ENCODE data around the gene AGAP3. TPM values are rescaled to one million over a fixed set of nuclear protein-coding genes. Genes with fewer than 3 reads are reported as not detected.

Gene AGAP3
- total and polyA plus RNA-seq, 2 of the 4 experiments (the other 2 are of a cell fraction) = 35.3 to 93.9 TPM

DNA sequence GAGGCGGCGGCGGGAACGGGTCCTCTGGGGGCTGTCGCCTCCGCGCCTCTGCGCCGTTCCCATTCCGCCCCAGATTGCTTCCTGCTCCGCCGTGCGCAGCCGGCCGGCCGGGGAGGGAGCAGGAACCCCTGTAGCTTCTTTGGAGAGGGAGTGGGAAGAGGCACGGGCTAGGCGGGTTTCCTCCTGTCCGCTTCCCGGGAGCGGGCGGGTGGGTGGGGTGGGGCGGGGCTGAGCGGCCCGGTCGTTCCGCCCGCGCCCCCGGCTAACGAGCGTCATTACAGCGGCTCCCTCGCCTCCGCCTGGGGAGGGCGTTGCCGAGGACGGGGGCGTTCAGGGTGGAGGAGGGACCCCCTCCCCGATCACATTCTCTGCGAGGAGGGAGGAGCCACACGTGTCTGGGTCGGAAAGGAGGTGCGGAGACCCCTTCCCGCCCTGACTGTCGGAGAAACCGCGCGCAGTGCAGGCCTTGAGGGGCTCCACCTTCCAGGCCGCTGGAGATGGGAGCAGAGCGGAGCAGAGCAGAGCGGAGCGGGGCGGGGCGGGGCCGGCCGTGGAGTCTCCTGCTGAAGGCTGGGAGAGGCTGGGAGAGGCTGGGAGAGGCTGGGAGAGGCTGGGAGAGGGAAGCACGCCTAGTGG, 39.7 kb downstream of the AGAP3 start:
- H3K14ac ChIP-seq (replicated peaks; ENCODE audit: low read depth, low read length) = no peak overlapping the region
- DNase-seq (no peak), ATAC-seq (ENCODE audit: low read depth) (no peak)
- H2BK15ac ChIP-seq (ENCODE audit: low read depth, low read length) = no peak overlapping the region
- 69% methylated on average over 3 of the region's 58 CpGs; no CpG with 5 or more reads in 1 of the 2 experiments for WGBS, 2 experiments (ENCODE audit: extremely low coverage in 2 of 2, insufficient read length in 1 of 2)
- TF ChIP-seq ELK1 (IDR thresholded peaks at IDR 0.05; ENCODE audit: borderline replicate concordance, low read depth, low read length) = no peak
- TF ChIP-seq FOS (IDR thresholded peaks at IDR 0.05; ENCODE audit: low read depth, low read length) = no peak
- no peak for TF ChIP-seq RAD21 (IDR thresholded peaks at IDR 0.05; ENCODE audit: low read length)
- TF ChIP-seq POLR2A (IDR thresholded peaks at IDR 0.05; ENCODE audit: low read depth, low read length) = no peak
- no peak for TF ChIP-seq RFX5 (IDR thresholded peaks at IDR 0.05; ENCODE audit: low read depth, low read length)
- TF ChIP-seq NFE2L2 (IDR thresholded peaks at IDR 0.05; ENCODE audit: low read depth, low read length) = no peak
- TF ChIP-seq MXI1 (IDR thresholded peaks at IDR 0.05; ENCODE audit: borderline replicate concordance, low read depth, low read length) = no peak
- TF ChIP-seq MAFK (IDR thresholded peaks at IDR 0.05; ENCODE audit: low read depth, low read length) = no peak
- no peak for TF ChIP-seq SMC3 (IDR thresholded peaks at IDR 0.05; ENCODE audit: low read depth, low read length)
- no peak for TF ChIP-seq RCOR1 (IDR thresholded peaks at IDR 0.05; ENCODE audit: insufficient replicate concordance, low read length)
- TF ChIP-seq USF2 (IDR thresholded peaks at IDR 0.05; ENCODE audit: low read depth, low read length) = no peak
- no peak for TF ChIP-seq BHLHE40 (IDR thresholded peaks at IDR 0.05; ENCODE audit: low read depth, low read length)
- TF ChIP-seq, protein P1, sequence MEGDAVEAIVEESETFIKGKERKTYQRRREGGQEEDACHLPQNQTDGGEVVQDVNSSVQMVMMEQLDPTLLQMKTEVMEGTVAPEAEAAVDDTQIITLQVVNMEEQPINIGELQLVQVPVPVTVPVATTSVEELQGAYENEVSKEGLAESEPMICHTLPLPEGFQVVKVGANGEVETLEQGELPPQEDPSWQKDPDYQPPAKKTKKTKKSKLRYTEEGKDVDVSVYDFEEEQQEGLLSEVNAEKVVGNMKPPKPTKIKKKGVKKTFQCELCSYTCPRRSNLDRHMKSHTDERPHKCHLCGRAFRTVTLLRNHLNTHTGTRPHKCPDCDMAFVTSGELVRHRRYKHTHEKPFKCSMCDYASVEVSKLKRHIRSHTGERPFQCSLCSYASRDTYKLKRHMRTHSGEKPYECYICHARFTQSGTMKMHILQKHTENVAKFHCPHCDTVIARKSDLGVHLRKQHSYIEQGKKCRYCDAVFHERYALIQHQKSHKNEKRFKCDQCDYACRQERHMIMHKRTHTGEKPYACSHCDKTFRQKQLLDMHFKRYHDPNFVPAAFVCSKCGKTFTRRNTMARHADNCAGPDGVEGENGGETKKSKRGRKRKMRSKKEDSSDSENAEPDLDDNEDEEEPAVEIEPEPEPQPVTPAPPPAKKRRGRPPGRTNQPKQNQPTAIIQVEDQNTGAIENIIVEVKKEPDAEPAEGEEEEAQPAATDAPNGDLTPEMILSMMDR (conservative IDR thresholded peaks at IDR 0.05; ENCODE audit: low read depth, low read length) = no peak
- TF ChIP-seq CEBPB (IDR thresholded peaks at IDR 0.05; ENCODE audit: low read depth, low read length) = no peak
- no peak for TF ChIP-seq CHD1 (IDR thresholded peaks at IDR 0.05; ENCODE audit: low read depth, low read length)
- H4K8ac ChIP-seq (ENCODE audit: low read depth in 2 of 2, low read length in 2 of 2) = no peak overlapping the region
- H3K4ac ChIP-seq (ENCODE audit: low read depth, low read length) = no peak overlapping the region
- H2BK5ac ChIP-seq (ENCODE audit: low read depth, low read length, poor library complexity, severe bottlenecking) = no peak overlapping the region
- ChIA-PET POLR2A (ENCODE audit: unreplicated experiment) (no interaction called here), CTCF (no interaction called here)
- no TSS peak for BruUV-seq (replicated peaks)
- intact Hi-C loops (cut with micrococcal nuclease) = no loop called here
- peaks cover 0 to 28% of the 10 kb centered on the region in 2 experiments; a peak in 3 of 4 replicates for H3K79me1 ChIP-seq (ENCODE audit: low read depth in 1 of 2, low read length in 2 of 2)
- H3K56ac ChIP-seq (ENCODE audit: extremely low read depth, insufficient read depth, low read length) = no peak overlapping the region
- dilution Hi-C loops (cut with HindIII; ENCODE audit: low sequenced_read_pairs, unreplicated experiment) = no loop called here
- H4K91ac ChIP-seq (ENCODE audit: insufficient read depth, low read depth, low read length) = no peak overlapping the region
- H2AK9ac ChIP-seq (replicated peaks; ENCODE audit: low read depth, low read length, poor library complexity) = no peak overlapping the region
- H3K18ac ChIP-seq (ENCODE audit: low read depth, low read length) = no peak overlapping the region
- H3K9ac ChIP-seq (ENCODE audit: low read depth, low read length) = no peak overlapping the region
- H3K9me1 ChIP-seq (ENCODE audit: insufficient read depth, low read length) = no peaks in the 10 kb centered on the region
- no peak overlapping the region for H3K23ac ChIP-seq (ENCODE audit: low read depth, low read length)
- no peak overlapping the region for H3K27ac ChIP-seq (ENCODE audit: insufficient read depth, low read length)
- H3K4me3 ChIP-seq (ENCODE audit: insufficient read depth, low read depth, low read length) = no peak overlapping the region
- H2AFZ ChIP-seq (replicated peaks; ENCODE audit: low read length, poor library complexity) = no peak overlapping the region
- H3K9me3 ChIP-seq (ENCODE audit: control insufficient read depth, insufficient read depth, low read length) = no peaks in the 10 kb centered on the region
- no peak overlapping the region for H2BK20ac ChIP-seq (ENCODE audit: low read depth, low read length)
- H2AK5ac ChIP-seq (ENCODE audit: low read depth, low read length) = no peak overlapping the region
- peaks cover 67% of the 10 kb centered on the region for H3K36me3 ChIP-seq (ENCODE audit: control insufficient read depth, insufficient read depth, low read length)
- H2BK120ac ChIP-seq (ENCODE audit: low read depth, low read length) = no peak overlapping the region
- in situ Hi-C loops (cut with MboI; ENCODE audit: low sequenced_read_pairs) = loop anchor here (5.0 to 10.0 kb wide), 2 partner anchors 46 to 179 kb away; no protein-coding TSS in a partner anchor
- no peak overlapping the region for H4K5ac ChIP-seq (ENCODE audit: low read depth, low read length)
- H3K27me3 ChIP-seq (ENCODE audit: control insufficient read depth, insufficient read depth, low read length) = no peaks in the 10 kb centered on the region
- no peak overlapping the region for H3K4me2 ChIP-seq (ENCODE audit: low read depth, low read length)
- H4K20me1 ChIP-seq (ENCODE audit: insufficient read depth, low read length) = peaks cover 32% of the 10 kb centered on the region
- H3K4me1 ChIP-seq (ENCODE audit: control insufficient read depth, insufficient read depth, low read length) = no peaks in the 10 kb centered on the region
